ENCODE results near the gene OR2T35. TPM values are rescaled to one million over a fixed set of nuclear protein-coding genes. Genes with fewer than 3 reads are reported as not detected.
"Not testable (repeated sequence)": the region's sequence is repeated elsewhere in the genome, so short reads cannot be mapped to it uniquely, and the experiment has no call there.

Gene OR2T35
- polyA plus RNA-seq (2013, experiment 1 of 2) = not detected
- polyA plus RNA-seq (2013, experiment 2 of 2) = not detected

DNA sequence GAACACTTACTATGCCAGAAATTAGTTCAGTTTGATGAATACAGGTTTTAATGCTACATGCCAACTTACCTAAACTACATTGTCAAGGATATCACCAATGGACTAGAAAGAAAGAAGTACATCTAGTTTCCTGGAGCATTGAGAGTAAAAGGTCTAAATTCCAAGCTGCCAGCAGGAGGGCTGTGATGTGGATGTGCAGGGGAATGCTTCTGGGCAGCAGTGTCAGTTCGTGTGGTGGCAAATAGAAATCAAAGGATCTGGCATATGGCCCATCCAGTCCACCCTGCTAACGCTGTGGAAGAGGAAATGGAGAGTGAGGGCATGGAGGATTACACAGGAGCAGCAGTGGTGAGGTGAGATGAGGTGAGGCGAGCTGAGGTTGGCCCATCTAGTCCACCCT, at the start of gene OR2T35:
OR2T35 (minus strand) TSS at position 101 of the 400 bp plus-strand sequence. CDS start 6,020 bp downstream, outside the sequence.
- not testable (repeated sequence) for H3K4me1 ChIP-seq (ENCODE audit: control insufficient read depth, insufficient read depth, low read length, poor library complexity, severe bottlenecking); H3K36me3 ChIP-seq (ENCODE audit: control insufficient read depth, insufficient read depth, low read length); H3K27ac ChIP-seq (ENCODE audit: low read depth, low read length, severe bottlenecking); H3K9me3 ChIP-seq (ENCODE audit: control insufficient read depth, low read length); H3K4me3 ChIP-seq (ENCODE audit: extremely low read depth, insufficient read depth, low read length, poor library complexity, severe bottlenecking)
- WGBS, 2 experiments (ENCODE audit: insufficient coverage in 2 of 2) = 60% methylated on average over 1 of the region's 3 CpGs; no CpG with 5 or more reads in 1 of the 2 experiments

DNA sequence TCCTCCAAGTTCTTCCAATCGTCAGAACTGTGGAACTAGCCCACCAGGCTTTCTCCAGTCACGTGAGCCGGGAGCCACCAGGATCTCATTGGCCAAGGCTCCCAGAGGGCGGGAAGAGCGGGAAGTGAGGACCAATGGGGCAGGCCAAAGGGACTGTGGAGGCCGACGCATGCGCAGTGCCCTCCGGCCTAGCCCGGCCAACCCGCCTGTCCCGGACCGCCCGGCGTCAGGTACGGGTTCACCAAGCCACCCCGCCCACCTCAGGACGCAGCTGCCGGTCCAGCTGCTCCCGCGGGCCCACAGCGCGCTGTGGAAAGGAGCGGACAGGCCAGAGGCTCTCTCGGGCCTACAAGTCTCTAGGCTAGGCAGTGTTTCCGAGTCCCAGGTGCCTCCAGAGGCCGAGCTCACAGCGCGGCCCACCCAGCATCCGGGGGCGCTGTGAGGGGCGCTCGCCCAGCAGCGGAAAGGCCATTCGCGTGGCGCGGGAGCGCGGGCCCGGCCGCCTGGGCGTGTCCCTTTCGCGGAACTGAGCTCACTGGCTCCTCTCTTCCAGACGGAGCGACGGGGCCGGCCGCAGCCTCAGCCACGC, 46.6 kb upstream of the OR2T35 start:
- H3K4me1 ChIP-seq (ENCODE audit: control insufficient read depth, insufficient read depth, low read length, poor library complexity, severe bottlenecking) = no peaks in the 10 kb centered on the region
- no peak overlapping the region for H3K4me3 ChIP-seq (ENCODE audit: extremely low read depth, insufficient read depth, low read length, poor library complexity, severe bottlenecking)
- no peak overlapping the region for H3K27ac ChIP-seq (ENCODE audit: low read depth, low read length, severe bottlenecking)
- H3K9me3 ChIP-seq (ENCODE audit: control insufficient read depth, low read length) = peaks cover 73% of the 10 kb centered on the region
- H3K36me3 ChIP-seq (ENCODE audit: control insufficient read depth, insufficient read depth, low read length) = no peaks in the 10 kb centered on the region
- WGBS, 2 experiments (ENCODE audit: insufficient coverage in 2 of 2) = 83 to 92% methylated on average over 43 to 51 of the region's 51 CpGs

GRCh38 chr1:248688527-248689298, 43.6 kb upstream of the OR2T35 start:
- WGBS, 2 experiments (ENCODE audit: insufficient coverage in 2 of 2) = 52 to 69% methylated on average over 3 of the region's 4 CpGs
- Histone ChIP-seq H3K4me3 (ENCODE audit: extremely low read depth, insufficient read depth, low read length, poor library complexity, severe bottlenecking) (no peak overlapping the region), H3K9me3 (ENCODE audit: control insufficient read depth, low read length) (peaks cover 59% of the 10 kb centered on the region), H3K27ac (ENCODE audit: low read depth, low read length, severe bottlenecking) (no peak overlapping the region), H3K4me1 (ENCODE audit: control insufficient read depth, insufficient read depth, low read length, poor library complexity, severe bottlenecking) (no peaks in the 10 kb centered on the region), H3K36me3 (ENCODE audit: control insufficient read depth, insufficient read depth, low read length) (no peaks in the 10 kb centered on the region)

DNA sequence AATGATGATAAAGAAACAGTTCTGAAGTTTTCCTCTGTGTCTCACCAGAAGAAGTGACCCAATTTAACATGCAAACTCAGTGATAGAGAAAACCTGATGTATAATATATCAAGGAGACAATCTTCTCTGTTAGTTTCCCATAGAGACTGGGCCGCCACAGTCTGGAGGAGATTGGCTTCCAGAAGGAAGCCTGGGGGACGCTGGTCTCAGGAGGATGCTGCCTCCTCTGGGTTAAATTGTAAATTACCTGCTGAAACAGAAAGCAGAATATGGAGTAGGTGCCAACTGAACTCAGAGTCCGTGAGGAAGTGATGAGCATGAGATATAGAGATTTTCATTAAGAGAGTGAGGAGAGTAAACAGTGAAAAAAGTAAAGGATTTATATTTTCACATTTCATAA, 41.7 kb upstream of the OR2T35 start:
- H3K4me1 ChIP-seq (ENCODE audit: control insufficient read depth, insufficient read depth, low read length, poor library complexity, severe bottlenecking) = no peaks in the 10 kb centered on the region
- 50% methylated on average over 2 of the region's 3 CpGs; no CpG with 5 or more reads in 1 of the 2 experiments for WGBS, 2 experiments (ENCODE audit: insufficient coverage in 2 of 2)
- peaks cover 52% of the 10 kb centered on the region for H3K9me3 ChIP-seq (ENCODE audit: control insufficient read depth, low read length)
- no peaks in the 10 kb centered on the region for H3K36me3 ChIP-seq (ENCODE audit: control insufficient read depth, insufficient read depth, low read length)
- no peak overlapping the region for H3K27ac ChIP-seq (ENCODE audit: low read depth, low read length, severe bottlenecking)
- no peak overlapping the region for H3K4me3 ChIP-seq (ENCODE audit: extremely low read depth, insufficient read depth, low read length, poor library complexity, severe bottlenecking)

- Histone ChIP-seq H3K9me3 (ENCODE audit: control insufficient read depth, low read length) (peaks cover 43% of the 10 kb centered on the region), H3K4me1 (ENCODE audit: control insufficient read depth, insufficient read depth, low read length, poor library complexity, severe bottlenecking) (no peaks in the 10 kb centered on the region), H3K4me3 (ENCODE audit: extremely low read depth, insufficient read depth, low read length, poor library complexity, severe bottlenecking) (no peak overlapping the region), H3K36me3 (ENCODE audit: control insufficient read depth, insufficient read depth, low read length) (no peaks in the 10 kb centered on the region), H3K27ac (ENCODE audit: low read depth, low read length, severe bottlenecking) (no peak overlapping the region)
- 73 to 84% methylated on average over 8 of the region's 8 CpGs for WGBS, 2 experiments (ENCODE audit: insufficient coverage in 2 of 2)
These were observed 36.6 kb upstream of the OR2T35 start for GRCh38 chr1:248681651-248682050.

DNA sequence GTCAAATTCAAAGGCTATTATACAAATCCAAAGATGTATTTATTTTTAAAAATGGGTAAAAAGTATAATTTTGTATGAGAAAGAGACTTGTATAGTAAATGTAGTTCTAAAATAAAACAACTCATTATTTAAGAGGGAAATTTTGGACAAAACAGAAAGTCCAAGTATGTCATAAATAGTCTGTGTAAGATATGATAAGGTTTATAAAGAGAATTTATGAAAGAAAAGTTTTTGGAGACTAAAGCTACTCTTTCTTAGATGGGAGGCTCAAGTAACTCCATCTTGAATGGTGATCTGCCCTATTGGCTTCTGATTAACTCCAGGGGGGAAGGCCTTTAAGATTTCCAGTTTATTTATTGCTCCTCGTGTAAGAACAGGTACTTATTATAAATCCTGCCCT, 24.9 kb upstream of the OR2T35 start:
- no CpG with 5 or more reads among the region's 1 CpG for WGBS, 2 experiments (ENCODE audit: insufficient coverage in 2 of 2)
- H3K4me1 ChIP-seq (ENCODE audit: control insufficient read depth, insufficient read depth, low read length, poor library complexity, severe bottlenecking) = no peaks in the 10 kb centered on the region
- H3K4me3 ChIP-seq (ENCODE audit: extremely low read depth, insufficient read depth, low read length, poor library complexity, severe bottlenecking) = no peak overlapping the region
- peaks cover 36% of the 10 kb centered on the region for H3K9me3 ChIP-seq (ENCODE audit: control insufficient read depth, low read length)
- no peak overlapping the region for H3K27ac ChIP-seq (ENCODE audit: low read depth, low read length, severe bottlenecking)
- H3K36me3 ChIP-seq (ENCODE audit: control insufficient read depth, insufficient read depth, low read length) = no peaks in the 10 kb centered on the region

GRCh38 chr1:248663453-248664328, 18.6 kb upstream of the OR2T35 start:
- H3K36me3 ChIP-seq (ENCODE audit: control insufficient read depth, insufficient read depth, low read length); H3K4me1 ChIP-seq (ENCODE audit: control insufficient read depth, insufficient read depth, low read length, poor library complexity, severe bottlenecking); H3K27ac ChIP-seq (ENCODE audit: low read depth, low read length, severe bottlenecking); H3K4me3 ChIP-seq (ENCODE audit: extremely low read depth, insufficient read depth, low read length, poor library complexity, severe bottlenecking): not testable (repeated sequence)
- WGBS, 2 experiments (ENCODE audit: insufficient coverage in 2 of 2) = 52 to 67% methylated on average over 1 to 5 of the region's 5 CpGs
- peaks cover 31% of the 10 kb centered on the region for H3K9me3 ChIP-seq (ENCODE audit: control insufficient read depth, low read length)

DNA sequence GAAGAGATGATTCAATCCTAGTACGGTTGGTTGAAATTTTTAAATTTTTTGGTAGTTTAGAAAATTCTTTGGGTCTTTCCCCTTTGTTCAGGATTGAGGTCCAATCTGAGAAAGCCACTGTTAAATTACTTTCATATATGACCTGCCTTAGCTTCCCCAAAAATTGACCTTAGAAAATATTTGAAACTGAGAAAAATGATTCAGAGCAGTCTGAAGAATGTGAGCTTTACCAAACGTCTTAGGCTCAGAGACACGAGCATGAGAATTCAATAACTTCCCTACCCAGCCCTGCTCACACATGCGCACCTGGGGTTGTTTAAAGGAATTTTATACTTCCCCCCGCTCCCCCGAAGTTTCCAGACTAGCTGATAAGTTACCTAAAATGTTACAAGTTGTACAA, 11.7 kb upstream of the OR2T35 start:
- not testable (repeated sequence) for H3K36me3 ChIP-seq (ENCODE audit: control insufficient read depth, insufficient read depth, low read length); H3K4me3 ChIP-seq (ENCODE audit: extremely low read depth, insufficient read depth, low read length, poor library complexity, severe bottlenecking); H3K27ac ChIP-seq (ENCODE audit: low read depth, low read length, severe bottlenecking); H3K4me1 ChIP-seq (ENCODE audit: control insufficient read depth, insufficient read depth, low read length, poor library complexity, severe bottlenecking)
- H3K9me3 ChIP-seq (ENCODE audit: control insufficient read depth, low read length) = peaks cover 10% of the 10 kb centered on the region
- no CpG with 5 or more reads among the region's 6 CpGs for WGBS, 2 experiments (ENCODE audit: insufficient coverage in 2 of 2)

GRCh38 chr1:248655354-248655753, 10.3 kb upstream of the OR2T35 start, which contains the start of gene OR2T27:
OR2T27 (minus strand) TSS chr1:248655528; CDS start chr1:248650884, 4,644 bp downstream.
- H3K36me3 ChIP-seq (ENCODE audit: control insufficient read depth, insufficient read depth, low read length); H3K4me1 ChIP-seq (ENCODE audit: control insufficient read depth, insufficient read depth, low read length, poor library complexity, severe bottlenecking); H3K27ac ChIP-seq (ENCODE audit: low read depth, low read length, severe bottlenecking); H3K4me3 ChIP-seq (ENCODE audit: extremely low read depth, insufficient read depth, low read length, poor library complexity, severe bottlenecking): not testable (repeated sequence)
- no CpG with 5 or more reads among the region's 3 CpGs for WGBS, 2 experiments (ENCODE audit: insufficient coverage in 2 of 2)
- peaks cover 10% of the 10 kb centered on the region for H3K9me3 ChIP-seq (ENCODE audit: control insufficient read depth, low read length)

- no CpG with 5 or more reads among the region's 1 CpG for WGBS, 2 experiments (ENCODE audit: insufficient coverage in 2 of 2)
- H3K36me3 ChIP-seq (ENCODE audit: control insufficient read depth, insufficient read depth, low read length); H3K4me1 ChIP-seq (ENCODE audit: control insufficient read depth, insufficient read depth, low read length, poor library complexity, severe bottlenecking); H3K27ac ChIP-seq (ENCODE audit: low read depth, low read length, severe bottlenecking); H3K9me3 ChIP-seq (ENCODE audit: control insufficient read depth, low read length); H3K4me3 ChIP-seq (ENCODE audit: extremely low read depth, insufficient read depth, low read length, poor library complexity, severe bottlenecking): not testable (repeated sequence)
These were observed 3.9 kb upstream of the OR2T35 start for GRCh38 chr1:248648770-248649536.
